HG02884 (cell line): ENCODE data around the gene SPATA32.

Experiments used
- ATAC-seq: cut with Tn5 transposase; IDR thresholded peaks from one replicate; pipeline ENCODE4 v1.9.1; 2021; ENCODE audit warnings: mild to moderate bottlenecking, moderate library complexity; ENCODE audit not compliant: unreplicated experiment

SPATA32 gene

GRCh38 chr17:45247429-45248131 is 14.3 kb downstream of the SPATA32 start:
- peak; percentile 70 for ATAC-seq

- ATAC-seq, result peak; percentile 5
These were observed 14.9 kb downstream of the SPATA32 start for GRCh38 chr17:45246861-45247428.

GRCh38 chr17:45246338-45246737 is 15.6 kb downstream of the SPATA32 start:
- no peak for ATAC-seq

GRCh38 chr17:45244725-45245656 is 16.9 kb downstream of the SPATA32 start:
- ATAC-seq, result no peak

GRCh38 chr17:45243750-45244149 is 18.1 kb downstream of the SPATA32 start:
- ATAC-seq, result no peak

- no peak for ATAC-seq
These were observed 19.9 kb downstream of the SPATA32 start for GRCh38 chr17:45242029-45242414.

GRCh38 chr17:45241328-45242028 is 20.4 kb downstream of the SPATA32 start:
- ATAC-seq, result no peak

GRCh38 chr17:45240905-45241327 is 21.0 kb downstream of the SPATA32 start:
- ATAC-seq, result no peak

- ATAC-seq, result no peak
These were observed 23.6 kb downstream of the SPATA32 start for GRCh38 chr17:45238155-45238774.

- no peak for ATAC-seq
These were observed 24.2 kb downstream of the SPATA32 start for GRCh38 chr17:45237686-45238085.

- ATAC-seq, result no peak
These were observed 25.6 kb downstream of the SPATA32 start for GRCh38 chr17:45236282-45236606.

GRCh38 chr17:45235416-45236281 is 26.2 kb downstream of the SPATA32 start:
- ATAC-seq, result no peak

- no peak for ATAC-seq
These were observed 27.1 kb downstream of the SPATA32 start for GRCh38 chr17:45234641-45235415.

GRCh38 chr17:45233423-45233924 is 28.4 kb downstream of the SPATA32 start:
- no peak for ATAC-seq

GRCh38 chr17:45232514-45233422 is 29.1 kb downstream of the SPATA32 start:
- no peak for ATAC-seq

GRCh38 chr17:45231481-45232116 is 30.3 kb downstream of the SPATA32 start:
- no peak for ATAC-seq

GRCh38 chr17:45230787-45231480 is 31.0 kb downstream of the SPATA32 start:
- ATAC-seq, result no peak
